ENCODE results near the gene TBCA. TPM values are rescaled to one million over a fixed set of nuclear protein-coding genes. Genes with fewer than 3 reads are reported as not detected.

Gene TBCA
- total and polyA plus RNA-seq, 7 donors, result 93.3 to 209 (median 132) TPM

DNA sequence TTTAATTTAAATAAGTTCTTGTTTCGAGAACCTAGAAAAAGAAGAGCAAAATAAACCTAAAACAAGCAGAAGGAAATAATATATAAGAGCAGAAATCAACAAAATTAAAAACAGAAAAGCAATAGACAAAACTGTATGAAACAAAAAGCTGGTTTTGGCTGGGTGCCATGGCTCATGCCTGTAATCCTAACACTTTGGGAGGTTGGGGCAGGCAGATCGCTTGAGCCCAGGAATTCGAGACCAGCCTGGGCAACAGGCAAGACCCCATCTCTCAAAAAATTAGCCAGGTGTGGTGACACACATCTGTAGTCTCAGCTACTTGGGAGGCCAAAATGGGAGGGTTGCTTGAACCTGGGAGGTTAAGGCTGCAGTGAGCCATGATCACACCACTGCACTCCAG, 78.4 kb downstream of the TBCA start:
- TF ChIP-seq, protein P1, sequence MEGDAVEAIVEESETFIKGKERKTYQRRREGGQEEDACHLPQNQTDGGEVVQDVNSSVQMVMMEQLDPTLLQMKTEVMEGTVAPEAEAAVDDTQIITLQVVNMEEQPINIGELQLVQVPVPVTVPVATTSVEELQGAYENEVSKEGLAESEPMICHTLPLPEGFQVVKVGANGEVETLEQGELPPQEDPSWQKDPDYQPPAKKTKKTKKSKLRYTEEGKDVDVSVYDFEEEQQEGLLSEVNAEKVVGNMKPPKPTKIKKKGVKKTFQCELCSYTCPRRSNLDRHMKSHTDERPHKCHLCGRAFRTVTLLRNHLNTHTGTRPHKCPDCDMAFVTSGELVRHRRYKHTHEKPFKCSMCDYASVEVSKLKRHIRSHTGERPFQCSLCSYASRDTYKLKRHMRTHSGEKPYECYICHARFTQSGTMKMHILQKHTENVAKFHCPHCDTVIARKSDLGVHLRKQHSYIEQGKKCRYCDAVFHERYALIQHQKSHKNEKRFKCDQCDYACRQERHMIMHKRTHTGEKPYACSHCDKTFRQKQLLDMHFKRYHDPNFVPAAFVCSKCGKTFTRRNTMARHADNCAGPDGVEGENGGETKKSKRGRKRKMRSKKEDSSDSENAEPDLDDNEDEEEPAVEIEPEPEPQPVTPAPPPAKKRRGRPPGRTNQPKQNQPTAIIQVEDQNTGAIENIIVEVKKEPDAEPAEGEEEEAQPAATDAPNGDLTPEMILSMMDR (IDR thresholded peaks at IDR 0.05), result no peak
- no peak for DNase-seq
- peaks cover 8% of the 10 kb centered on the region for H3K4me1 ChIP-seq

DNA sequence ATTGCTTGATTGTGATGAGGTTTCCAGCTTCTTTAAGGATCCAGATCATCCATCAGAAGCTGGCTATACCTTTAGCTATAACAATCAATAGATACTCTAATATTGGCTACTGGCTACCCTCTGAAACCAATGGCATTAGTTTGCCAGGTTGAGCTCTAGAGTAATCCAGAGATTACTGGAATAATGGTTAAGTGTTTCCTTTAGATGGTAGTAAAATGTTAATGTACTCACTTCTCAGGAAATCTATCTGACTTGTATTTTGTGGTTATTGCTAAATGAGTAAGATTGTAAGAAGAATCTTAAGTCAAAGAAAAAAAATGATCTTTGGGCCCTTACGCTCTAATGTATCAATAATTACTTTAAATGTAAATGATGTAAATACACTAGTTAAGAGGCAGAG, 80.0 kb downstream of the TBCA start:
- Histone ChIP-seq H3K27me3 (ENCODE audit: insufficient read depth in 3 of 3, low read length in 2 of 3) (no peaks in the 10 kb centered on the region), H3K27ac (no peak overlapping the region), H3K4me1 (peaks cover 5% of the 10 kb centered on the region), H3K4me3 (no peak overlapping the region), H3K9me3 (no peaks in the 10 kb centered on the region), H3K36me3 (ENCODE audit: insufficient read depth in 1 of 2, low read depth in 1 of 2) (peaks cover 0 to 24% of the 10 kb centered on the region in 2 donors)
- WGBS, 3 donors, result 96 to 100% (median 100%) methylated on average over 1 of the region's 1 CpG
- TF ChIP-seq, protein P1 (IDR thresholded peaks at IDR 0.05), result no peak
- intact Hi-C loops (cut with DNase I), result no loop called here
- DNase-seq (no peak), ATAC-seq (no peak)

More for the DNA sequence above, 78.4 kb downstream of the TBCA start:
- H3K27me3 ChIP-seq (ENCODE audit: insufficient read depth in 3 of 3, low read length in 2 of 3), result no peaks in the 10 kb centered on the region
- H3K27ac ChIP-seq, result no peak overlapping the region
- H3K4me3 ChIP-seq, result no peak overlapping the region
- ATAC-seq, result no peak
- H3K9me3 ChIP-seq, result no peaks in the 10 kb centered on the region
- intact Hi-C loops (cut with DNase I), result no loop called here
- peaks cover 0 to 17% of the 10 kb centered on the region in 2 donors for H3K36me3 ChIP-seq (ENCODE audit: insufficient read depth in 1 of 2, low read depth in 1 of 2)
- 82 to 94% (median 89%) methylated on average over 3 of the region's 3 CpGs for WGBS, 3 donors

DNA sequence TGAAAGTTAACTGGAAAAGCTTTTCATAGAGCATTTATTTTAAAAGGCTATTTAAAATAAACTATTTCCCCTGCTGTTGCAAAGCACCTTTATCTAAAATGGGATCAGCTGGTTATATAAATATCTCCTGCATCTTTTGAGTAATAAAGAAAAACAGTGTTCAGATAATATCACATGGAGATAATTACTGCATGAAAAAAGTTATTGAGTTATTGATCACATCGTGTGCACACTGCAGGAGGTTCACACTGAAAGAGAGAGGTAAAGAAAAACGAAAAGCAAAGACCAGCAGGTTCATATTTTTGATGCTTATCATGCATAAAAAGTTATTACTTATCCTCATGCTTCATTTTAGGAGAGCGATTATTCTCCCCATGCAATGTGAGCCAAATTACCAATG, 82.2 kb downstream of the TBCA start:
- Histone ChIP-seq H3K27me3 (ENCODE audit: insufficient read depth in 3 of 3, low read length in 2 of 3) (no peaks in the 10 kb centered on the region), H3K9me3 (no peaks in the 10 kb centered on the region), H3K27ac (no peak overlapping the region), H3K4me3 (no peak overlapping the region), H3K4me1 (no peaks in the 10 kb centered on the region), H3K36me3 (ENCODE audit: insufficient read depth in 1 of 2, low read depth in 1 of 2) (peaks cover 2 to 46% of the 10 kb centered on the region in 2 donors)
- intact Hi-C loops (cut with DNase I), result no loop called here
- DNase-seq (no peak), ATAC-seq (no peak)
- WGBS, 3 donors, result 90 to 94% (median 91%) methylated on average over 3 of the region's 3 CpGs
- TF ChIP-seq, protein P1 (IDR thresholded peaks at IDR 0.05), result no peak

DNA sequence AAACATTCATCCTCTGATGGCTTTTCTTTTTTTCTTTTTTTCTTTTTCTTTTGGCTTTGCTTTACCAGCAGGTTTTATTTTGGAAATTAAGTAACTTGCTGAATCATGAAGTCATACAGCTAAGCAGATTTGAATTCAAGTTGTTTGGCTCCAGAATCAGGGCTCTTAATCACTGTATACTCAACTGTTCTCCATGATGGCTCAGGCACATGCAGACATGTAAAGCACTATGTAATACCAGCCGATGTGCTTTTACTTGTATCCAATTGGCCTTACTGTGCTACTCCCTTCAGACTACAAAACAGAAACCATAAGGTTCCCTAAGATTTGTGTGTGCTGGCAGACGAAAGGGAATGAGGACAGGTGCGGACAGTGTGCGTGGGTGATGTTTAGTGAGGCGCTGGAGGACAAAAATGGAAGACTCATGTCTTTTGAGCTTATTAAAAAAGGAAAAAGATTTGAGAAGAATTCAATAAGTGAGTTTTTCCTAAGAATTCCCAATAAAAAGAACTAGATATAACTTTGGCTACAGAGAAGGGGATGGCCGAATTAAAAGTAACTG, 92.9 kb downstream of the TBCA start:
- peaks cover 2 to 9% of the 10 kb centered on the region in 2 donors for H3K36me3 ChIP-seq (ENCODE audit: insufficient read depth in 1 of 2, low read depth in 1 of 2)
- TF ChIP-seq, protein P1 (IDR thresholded peaks at IDR 0.05), result no peak
- no peak for DNase-seq
- H3K9me3 ChIP-seq, result no peaks in the 10 kb centered on the region
- no peak overlapping the region for H3K4me3 ChIP-seq
- ATAC-seq, result peak in 3 of 4 donors; percentile 27 to 30 (median 30)
- intact Hi-C loops (cut with DNase I), result no loop called here
- no peaks in the 10 kb centered on the region for H3K4me1 ChIP-seq
- no peak overlapping the region for H3K27ac ChIP-seq
- no peaks in the 10 kb centered on the region for H3K27me3 ChIP-seq (ENCODE audit: insufficient read depth in 3 of 3, low read length in 2 of 3)
- 53 to 62% (median 61%) methylated on average over 6 of the region's 6 CpGs for WGBS, 3 donors

DNA sequence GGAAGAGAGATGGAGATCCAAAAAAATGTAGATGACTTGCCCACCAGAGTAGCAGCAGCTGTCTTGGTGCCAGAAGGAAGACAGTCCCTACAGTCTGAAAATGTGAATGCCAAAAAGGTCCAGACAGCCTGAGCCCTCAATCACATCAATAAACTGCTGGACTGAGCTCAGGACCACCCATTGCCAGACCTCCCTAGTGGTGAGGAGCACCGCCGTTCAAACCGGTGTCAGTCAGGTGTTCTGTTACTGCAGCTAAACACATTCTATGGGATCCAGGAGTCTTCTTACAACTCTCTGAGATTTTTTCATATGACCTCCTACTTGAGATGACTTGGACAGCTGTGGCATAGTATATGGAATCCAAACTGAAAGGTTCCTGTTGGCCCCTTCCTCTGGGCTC, 105.6 kb downstream of the TBCA start:
- TF ChIP-seq, protein P1 (IDR thresholded peaks at IDR 0.05), result no peak
- H3K27me3 ChIP-seq (ENCODE audit: insufficient read depth in 3 of 3, low read length in 2 of 3), result peaks cover 0 to 3% (median 0%) of the 10 kb centered on the region in 3 donors
- peaks cover under 1% of the 10 kb centered on the region for H3K9me3 ChIP-seq
- no peaks in the 10 kb centered on the region for H3K36me3 ChIP-seq (ENCODE audit: insufficient read depth in 1 of 2, low read depth in 1 of 2)
- DNase-seq, result no peak
- ATAC-seq, result no peak
- no peak overlapping the region for H3K4me3 ChIP-seq
- WGBS, 3 donors, result 42 to 49% (median 45%) methylated on average over 3 of the region's 3 CpGs
- intact Hi-C loops (cut with DNase I), result no loop called here
- H3K4me1 ChIP-seq, result no peaks in the 10 kb centered on the region
- H3K27ac ChIP-seq, result no peak overlapping the region

Data from psoas muscle (tissue), 8 donors.